Measurements from ENCODE around the gene CDT1.

- TF ChIP-seq CTCF (conservative IDR thresholded peaks at IDR 0.05; ENCODE audit: low read depth in 2 of 2) (no peak), POLR2AphosphoS5 (IDR thresholded peaks at IDR 0.05; ENCODE audit: low read depth) (no peak), ZNF462 (CRISPR knock-in tag; IDR thresholded peaks at IDR 0.05) (no peak), JUNB (IDR thresholded peaks at IDR 0.05; ENCODE audit: unreplicated experiment) (no peak), EZH2 (IDR thresholded peaks at IDR 0.05; ENCODE audit: low read depth, unreplicated experiment) (no peak), CREB1 (CRISPR knock-in tag; IDR thresholded peaks at IDR 0.05; ENCODE audit: low read depth) (no peak), EZH2phosphoT487 (IDR thresholded peaks at IDR 0.05; ENCODE audit: unreplicated experiment) (no peak), ETS1 (IDR thresholded peaks at IDR 0.05) (no peak), NANOG (IDR thresholded peaks at IDR 0.05; ENCODE audit: borderline replicate concordance) (no peak), STAT1 (IDR thresholded peaks at IDR 0.05; ENCODE audit: unreplicated experiment) (no peak), ZNF331 (CRISPR knock-in tag; IDR thresholded peaks at IDR 0.05; ENCODE audit: low read depth) (no peak), ZNF114 (CRISPR knock-in tag; IDR thresholded peaks at IDR 0.05) (no peak)
- TF ChIP-seq, protein P1, sequence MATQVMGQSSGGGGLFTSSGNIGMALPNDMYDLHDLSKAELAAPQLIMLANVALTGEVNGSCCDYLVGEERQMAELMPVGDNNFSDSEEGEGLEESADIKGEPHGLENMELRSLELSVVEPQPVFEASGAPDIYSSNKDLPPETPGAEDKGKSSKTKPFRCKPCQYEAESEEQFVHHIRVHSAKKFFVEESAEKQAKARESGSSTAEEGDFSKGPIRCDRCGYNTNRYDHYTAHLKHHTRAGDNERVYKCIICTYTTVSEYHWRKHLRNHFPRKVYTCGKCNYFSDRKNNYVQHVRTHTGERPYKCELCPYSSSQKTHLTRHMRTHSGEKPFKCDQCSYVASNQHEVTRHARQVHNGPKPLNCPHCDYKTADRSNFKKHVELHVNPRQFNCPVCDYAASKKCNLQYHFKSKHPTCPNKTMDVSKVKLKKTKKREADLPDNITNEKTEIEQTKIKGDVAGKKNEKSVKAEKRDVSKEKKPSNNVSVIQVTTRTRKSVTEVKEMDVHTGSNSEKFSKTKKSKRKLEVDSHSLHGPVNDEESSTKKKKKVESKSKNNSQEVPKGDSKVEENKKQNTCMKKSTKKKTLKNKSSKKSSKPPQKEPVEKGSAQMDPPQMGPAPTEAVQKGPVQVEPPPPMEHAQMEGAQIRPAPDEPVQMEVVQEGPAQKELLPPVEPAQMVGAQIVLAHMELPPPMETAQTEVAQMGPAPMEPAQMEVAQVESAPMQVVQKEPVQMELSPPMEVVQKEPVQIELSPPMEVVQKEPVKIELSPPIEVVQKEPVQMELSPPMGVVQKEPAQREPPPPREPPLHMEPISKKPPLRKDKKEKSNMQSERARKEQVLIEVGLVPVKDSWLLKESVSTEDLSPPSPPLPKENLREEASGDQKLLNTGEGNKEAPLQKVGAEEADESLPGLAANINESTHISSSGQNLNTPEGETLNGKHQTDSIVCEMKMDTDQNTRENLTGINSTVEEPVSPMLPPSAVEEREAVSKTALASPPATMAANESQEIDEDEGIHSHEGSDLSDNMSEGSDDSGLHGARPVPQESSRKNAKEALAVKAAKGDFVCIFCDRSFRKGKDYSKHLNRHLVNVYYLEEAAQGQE (IDR thresholded peaks at IDR 0.05; ENCODE audit: unreplicated experiment): no peak
Observed at GRCh38 chr16:88784856-88785105, 18.8 kb upstream of the CDT1 start.
